Superior temporal gyrus (tissue), 1 donor: ENCODE data around the gene DCHS1.

Experiments
- DNase-seq: peaks from one replicate; pipeline ENCODE4 v3.0.0-alpha.2; 2016; ENCODE audit errors: extremely low spot score

DCHS1 gene

DNA sequence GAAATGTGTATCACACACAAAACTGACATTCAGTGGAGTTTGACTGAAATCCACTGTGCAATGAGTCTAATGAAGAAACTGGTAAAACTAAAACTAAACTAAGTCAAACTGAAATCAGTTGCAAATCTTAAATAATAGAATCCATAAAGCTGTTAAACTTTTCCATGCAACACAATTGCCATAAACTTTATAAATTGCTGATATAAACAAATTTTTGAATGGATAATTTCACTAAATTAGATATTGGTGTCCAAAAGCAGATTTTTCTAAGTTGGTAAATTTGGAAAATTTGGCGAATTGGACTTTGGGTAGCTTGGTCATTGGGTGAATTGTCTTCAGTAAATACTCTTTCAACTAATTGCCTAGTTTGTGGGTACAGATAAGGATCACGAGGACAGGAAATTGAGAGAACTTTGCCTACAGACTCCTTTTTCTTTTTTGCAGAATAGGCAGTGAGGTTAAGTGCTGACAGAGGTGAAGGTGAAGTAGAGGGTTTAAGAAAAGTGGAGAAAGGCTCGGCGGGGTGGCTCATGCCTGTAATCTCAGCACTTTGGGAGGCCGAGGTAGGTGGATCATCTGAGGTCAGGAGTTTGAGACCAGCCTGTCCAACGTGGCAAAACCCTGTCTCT lies 14.7 kb upstream of the DCHS1 start:
- no peak for DNase-seq

DNA sequence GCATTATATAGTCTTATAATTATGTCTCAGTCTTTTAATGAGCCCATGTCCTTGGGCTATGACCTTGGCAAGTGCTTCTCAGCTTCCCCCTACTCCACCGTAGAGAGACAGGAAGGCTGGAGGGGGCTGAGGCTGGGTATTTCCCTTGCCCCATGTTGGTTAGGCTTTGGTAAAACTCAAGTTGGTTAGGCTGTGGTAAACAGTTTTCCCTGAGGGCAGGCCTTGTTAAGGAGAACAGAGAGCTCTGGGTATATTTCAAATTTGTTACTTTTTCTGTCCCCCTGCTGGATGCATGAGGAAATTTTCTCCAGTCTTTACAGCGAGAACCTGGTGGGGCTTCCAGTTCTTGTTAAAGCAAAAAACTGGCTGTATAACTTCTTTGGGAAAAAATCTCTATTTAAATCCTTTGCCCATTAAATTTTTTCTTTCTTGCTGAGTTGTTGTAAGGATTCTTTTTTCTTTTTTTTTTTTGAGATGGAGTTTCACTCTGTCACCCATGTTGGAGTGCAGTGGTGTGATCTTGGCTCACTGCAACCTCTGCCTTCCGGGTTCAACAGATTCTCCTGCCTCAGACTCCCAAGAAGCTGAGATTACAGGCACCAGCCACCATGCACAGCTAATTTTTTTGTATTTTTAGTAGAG lies 12.2 kb upstream of the DCHS1 start:
- DNase-seq, result peak; percentile 29

DNA sequence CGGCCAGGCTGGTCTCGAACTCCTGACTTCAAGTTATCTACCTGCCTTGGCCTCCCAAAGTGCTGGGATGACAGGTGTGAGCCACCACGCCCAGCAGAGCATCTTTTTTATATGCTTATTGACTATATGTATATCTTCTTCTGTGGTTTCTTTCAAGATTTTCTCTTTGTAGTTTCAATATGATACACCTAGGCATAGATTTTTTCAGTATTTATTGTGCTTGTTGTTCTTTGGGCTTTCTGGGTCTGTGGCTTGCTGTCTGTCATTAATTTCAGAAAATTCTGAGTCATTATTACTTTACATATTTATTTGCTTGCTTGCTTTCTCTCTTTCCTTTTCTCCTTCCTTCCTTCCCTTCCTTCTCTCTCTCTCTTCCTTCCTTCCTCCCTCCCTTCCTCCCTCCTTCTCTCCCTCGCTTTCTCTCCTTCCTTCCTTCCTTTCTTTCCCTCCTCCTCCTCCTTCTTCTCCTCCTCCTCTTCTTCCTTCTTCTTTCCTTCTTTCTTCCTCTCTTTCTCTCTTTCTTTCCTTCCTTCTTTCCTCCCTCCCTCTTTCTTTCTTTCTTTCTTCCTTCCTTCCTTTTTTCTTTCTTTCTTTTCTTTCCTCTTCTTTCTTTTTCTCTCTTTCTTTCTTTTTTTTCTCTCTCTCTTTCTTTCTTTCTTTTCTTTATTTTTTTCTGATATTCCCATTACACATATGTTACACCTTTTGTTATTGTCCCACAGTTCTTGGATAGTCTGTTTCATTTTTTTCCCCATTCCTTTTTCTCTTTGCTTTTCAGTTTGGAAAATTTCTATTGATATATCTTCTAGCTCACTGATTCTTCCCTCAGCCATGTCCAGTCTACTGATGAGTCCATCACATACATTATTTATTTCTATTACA lies 10.9 kb upstream of the DCHS1 start:
- DNase-seq, result no peak

DNA sequence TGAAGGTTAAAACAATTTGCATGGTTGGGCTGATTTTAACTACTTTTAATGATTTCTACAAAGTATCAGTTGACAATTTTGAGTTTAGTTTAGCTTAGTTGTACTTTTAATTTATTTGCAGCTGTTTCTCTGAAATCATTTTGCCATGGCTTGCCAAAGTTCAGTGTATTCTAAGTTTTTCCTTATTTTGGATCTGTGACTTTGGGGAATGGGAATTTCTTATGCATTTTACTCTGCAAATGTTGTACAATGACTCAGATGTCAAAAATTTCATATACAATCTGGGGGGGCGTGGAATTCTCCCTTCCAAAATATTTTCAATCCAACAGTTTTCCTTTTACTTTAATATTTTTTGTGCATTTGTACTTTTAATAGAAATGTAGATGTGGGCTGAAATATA lies 8.9 kb upstream of the DCHS1 start:
- no peak for DNase-seq

DNA sequence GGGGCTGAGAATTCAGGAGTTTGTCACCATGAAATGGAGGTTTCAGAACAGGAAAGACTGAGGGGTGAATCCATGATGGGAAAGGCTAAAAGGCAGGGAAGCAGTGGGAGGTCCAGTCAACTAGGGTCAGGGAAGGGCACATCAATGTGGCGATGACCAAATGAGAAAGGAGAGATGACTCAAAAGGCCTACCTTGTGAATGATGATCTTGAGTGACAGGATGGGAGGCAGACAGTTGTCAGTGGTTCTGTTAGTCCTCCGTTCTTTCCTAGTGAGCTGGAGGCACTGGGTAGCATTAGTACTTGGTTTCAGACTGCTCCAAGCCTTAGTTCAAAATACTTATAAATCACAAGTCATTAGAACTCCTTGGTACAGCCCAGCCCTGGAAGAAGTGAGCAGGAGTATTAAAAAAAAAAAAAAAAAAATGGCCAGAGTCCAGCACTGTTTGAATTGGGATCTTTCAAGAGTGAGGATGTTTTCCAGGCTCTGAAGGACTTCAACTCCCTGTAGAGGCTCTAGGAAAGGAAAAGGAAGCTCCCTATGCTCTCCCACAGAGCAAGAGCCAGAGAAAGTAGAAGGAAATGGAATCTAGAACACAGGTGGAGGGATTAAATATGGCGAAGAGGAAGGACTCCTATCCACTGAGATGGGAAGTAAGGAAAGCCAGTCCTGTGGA lies 8.3 kb upstream of the DCHS1 start:
- DNase-seq, result no peak

GRCh38 chr11:6660712-6661111 lies 5.1 kb upstream of the DCHS1 start:
- DNase-seq, result no peak

DNA sequence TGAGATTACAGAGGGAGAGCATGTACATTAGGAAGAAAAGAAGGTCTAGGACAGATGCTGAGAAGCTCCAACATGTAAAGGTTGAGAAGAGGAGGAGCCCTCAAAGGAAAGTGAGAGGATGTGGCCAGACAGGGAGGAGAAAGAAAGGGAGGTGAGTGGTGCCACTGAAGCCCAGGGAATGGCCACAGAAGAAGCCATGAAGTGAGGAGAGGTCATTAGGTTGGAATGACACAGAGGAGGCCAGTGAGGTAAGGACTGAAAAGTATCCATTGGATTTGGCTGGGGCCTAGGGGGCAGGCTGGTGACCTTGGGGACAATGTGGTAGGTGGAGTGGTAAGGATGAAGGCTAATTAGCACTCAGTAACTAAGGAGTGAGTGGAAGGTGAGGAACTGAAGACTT lies 3.0 kb upstream of the DCHS1 start:
- DNase-seq, result no peak

DNA sequence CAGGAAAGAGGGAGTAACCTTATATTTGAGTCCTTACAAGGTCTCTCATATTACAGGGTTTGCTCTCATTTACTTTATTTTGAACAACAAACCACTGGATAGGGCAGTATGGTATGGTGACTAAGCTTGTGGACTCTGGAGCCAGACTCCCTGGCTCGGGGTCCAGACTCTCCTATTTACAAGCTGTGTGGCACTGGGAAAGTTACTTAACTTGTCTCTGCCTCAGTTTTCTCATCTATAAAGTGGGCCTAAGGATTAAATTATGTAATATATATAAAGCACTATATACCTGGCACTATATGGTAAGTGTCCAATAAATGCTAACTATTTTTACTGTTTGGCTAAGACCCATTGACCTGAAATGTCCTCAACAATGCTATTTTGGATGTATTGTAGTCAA lies 1.7 kb upstream of the DCHS1 start:
- no peak for DNase-seq

- DNase-seq, result no peak
These were observed 1.3 kb upstream of the DCHS1 start for GRCh38 chr11:6656936-6657335.

GRCh38 chr11:6656584-6656915 lies 941 bp upstream of the DCHS1 start:
- no peak for DNase-seq

DNA sequence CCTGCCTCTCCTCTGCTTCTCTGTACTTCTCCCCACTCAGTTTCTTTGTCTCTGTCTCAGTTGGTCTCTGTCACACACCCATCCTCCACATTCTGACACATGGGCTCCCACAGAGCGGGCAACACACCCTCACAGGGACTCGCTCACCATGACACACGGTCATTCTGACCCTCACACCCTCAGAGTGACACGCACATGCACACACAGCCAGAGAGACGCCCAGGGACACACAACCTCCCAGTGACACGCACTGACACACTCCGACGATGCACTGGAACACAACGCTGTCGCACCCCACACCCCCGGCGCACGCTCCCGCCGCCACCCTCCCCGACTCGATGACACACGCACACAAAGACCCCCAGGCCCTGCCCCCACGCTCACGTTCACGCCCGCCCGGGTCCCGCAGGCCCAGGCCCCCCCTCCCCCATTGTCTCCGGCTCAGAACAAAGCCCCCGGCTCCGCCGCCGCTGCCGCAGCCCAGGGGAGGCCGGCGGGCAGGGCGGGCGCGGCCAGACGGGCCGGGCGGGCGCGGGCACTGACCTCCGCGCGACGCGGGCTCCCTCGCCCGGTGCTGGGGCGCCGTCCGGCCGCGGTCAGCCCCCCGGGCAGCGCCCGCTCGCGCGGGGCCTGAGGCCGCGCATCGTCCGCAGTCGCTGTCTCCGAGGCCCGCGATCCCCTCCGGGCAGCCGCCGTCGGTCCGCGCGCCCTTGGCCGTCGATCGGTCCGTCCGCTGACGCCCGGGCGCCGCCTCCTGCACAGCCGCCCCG lies 404 bp downstream of the DCHS1 start:
- no peak for DNase-seq

GRCh38 chr11:6654281-6655019 lies 1.2 kb downstream of the DCHS1 start:
- DNase-seq, result peak; percentile 35

DNA sequence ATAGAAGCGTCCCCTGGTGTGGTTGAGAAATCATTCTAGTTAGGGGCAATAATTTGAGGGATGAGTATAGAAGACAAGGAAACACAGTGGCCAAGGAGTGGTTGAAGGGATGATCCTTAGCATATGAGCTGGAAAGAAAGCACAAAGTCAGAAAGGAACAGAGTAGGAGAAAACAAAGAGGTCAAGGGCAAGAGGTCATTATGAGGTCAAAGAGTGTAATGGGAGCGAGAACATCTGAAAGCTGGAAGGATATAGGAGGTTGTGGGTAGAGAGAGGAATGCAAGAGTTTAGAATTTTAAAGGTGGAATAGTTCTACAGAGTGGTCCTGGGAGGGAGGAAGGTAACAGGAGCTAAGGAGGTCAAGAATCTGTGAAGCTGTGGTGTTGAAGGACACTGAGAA lies 2.0 kb downstream of the DCHS1 start:
- DNase-seq, result no peak

DNA sequence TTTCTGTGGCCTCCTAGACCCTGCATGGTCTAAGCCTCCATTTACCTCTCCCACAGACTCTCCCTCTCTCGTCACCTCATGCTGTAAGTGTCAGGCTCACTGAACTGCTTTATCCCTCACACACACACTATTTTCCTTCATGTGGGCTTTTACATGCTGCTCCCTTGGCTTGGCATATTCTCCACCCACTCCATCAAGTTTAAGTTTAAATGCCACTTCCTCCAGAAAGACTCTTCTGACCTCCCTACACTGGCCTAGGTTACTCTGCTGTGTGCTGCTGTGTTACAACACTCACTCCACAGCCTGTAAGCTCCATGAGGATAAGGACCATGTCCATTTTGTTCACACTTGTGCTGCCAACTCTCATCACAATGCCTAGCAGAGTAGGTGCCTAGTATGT lies 2.5 kb downstream of the DCHS1 start:
- DNase-seq, result no peak

DNA sequence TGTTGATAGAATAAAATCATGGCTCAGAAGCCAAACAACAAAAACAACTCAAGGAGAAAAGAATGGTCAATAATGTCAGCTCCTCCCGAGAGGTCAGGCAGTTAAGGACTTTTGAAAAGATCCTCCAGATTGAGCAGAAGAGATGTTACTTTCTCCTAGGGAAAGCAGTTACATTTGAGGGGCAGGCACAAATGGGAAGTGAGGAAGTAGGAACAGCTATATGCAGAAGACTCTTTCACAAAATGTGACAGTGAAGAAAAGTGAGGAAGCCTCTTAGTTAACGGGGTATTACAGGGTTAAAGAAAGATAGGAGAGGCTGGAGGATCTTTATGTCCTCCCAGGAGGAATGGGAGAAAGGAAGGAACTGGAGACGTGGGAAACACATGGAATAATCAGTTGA lies 3.4 kb downstream of the DCHS1 start:
- DNase-seq, result no peak

DNA sequence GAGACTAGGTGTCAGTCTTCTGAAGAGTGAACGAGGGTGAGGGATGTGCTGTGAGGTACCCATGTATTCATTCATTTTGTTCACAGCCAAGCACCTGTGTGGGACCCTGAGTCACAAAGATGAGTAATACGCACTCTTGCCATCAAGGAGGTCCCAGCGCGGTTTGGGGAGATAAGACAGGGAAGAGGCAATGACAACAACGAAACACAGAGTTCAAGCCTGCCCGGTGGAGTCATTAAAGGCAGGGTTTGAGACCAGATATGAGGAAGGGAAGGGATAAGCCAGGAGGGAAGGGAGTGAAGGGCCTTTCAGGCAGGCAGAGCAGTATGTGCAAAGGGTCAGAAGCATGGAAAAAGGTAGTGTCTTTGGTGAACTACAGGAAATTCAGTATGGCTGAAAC lies 4.6 kb downstream of the DCHS1 start:
- no peak for DNase-seq

GRCh38 chr11:6650104-6650503 lies 5.5 kb downstream of the DCHS1 start:
- no peak for DNase-seq

DNA sequence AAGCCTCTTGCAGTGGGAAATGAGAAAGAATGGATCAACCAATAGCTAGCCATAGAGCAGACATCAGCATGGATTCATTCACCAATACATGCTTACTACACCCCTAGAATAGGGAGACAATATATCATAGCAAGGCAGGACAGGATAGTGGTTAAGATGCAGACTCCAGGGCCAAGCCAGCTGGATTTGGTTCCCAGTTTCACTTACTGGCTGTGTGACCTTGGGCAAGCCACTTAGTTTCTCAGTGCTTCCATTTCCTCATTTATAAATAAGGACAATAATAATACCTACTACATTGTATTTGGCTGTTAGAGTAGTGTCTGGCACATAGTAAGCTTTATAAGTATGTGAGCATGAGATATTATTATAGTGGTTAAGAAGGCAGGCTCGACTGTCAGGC lies 7.1 kb downstream of the DCHS1 start:
- DNase-seq, result no peak

- no peak for DNase-seq
These were observed 7.8 kb downstream of the DCHS1 start for GRCh38 chr11:6647836-6648235.

GRCh38 chr11:6646918-6647679 lies 8.5 kb downstream of the DCHS1 start:
- no peak for DNase-seq
